ENCODE results near the gene CWC27.
"Not testable (repeated sequence)": the region's sequence is repeated elsewhere in the genome, so short reads cannot be mapped to it uniquely, and the experiment has no call there.

CWC27 gene

DNA sequence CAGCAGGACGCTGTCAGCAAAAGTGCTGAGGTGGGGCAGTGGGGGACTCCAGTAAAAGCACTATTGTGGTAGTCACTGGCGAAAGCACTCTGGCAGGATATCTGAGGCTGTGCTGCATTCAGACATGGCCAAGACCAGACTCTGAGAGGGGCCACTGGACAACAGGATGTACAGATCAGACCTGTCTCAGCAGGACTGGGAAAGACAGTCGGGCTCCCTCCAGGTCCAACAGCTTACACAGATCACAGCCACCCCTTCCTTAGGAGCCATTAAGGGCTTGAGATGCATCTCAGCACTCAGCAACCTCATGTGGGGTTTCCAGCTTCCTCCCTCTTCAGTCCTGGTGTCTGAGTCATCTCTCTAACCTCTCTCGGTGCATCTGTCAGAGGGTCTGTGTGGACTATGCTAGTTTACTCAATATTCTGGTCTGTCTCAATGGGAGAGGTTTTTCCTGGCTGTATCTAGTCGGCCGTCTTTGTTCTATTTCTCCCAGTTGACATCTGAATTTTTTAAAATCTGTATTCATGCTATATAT, 154.5 kb downstream of the CWC27 start:
- DNase-seq (ENCODE audit: low read depth, low spot score): no peak

DNA sequence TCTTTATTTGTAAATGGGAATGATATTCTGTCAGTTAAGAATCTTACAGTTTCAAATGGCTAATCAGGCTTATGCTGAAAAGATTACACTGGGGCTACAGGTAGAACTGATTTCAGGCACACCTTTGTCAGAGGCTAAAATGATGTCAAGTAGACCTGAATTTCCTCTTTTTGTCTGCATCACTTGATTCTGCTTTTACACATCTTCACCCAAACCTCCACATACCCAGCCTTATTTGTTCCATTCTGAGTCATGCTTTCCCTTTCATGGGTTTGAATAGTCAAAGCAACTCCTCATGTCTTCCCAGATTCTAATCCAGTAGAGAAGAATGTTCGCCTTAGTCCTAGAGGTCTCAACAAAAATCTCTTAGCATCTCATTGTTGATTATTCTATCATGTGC, 156.4 kb downstream of the CWC27 start:
- DNase-seq (ENCODE audit: low read depth, low spot score): no peak

DNA sequence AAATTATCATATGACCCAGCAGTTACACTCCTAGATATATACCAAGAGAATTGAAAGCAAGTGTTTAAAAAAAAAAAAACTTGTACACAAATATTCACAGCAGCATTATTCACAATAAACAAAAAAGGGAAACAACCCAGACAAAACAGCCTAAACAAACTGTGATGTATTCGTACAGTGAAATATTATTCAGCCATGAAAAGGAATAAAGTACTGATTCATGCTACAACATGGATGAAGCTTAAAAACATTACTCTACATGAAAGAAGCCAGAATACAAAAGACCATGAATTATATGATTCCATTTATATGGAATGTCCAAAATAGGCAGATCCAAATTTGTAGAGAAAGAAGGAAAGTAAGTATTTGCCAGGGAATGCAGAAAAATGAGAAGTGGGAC, 161.1 kb downstream of the CWC27 start:
- DNase-seq (ENCODE audit: low read depth, low spot score): no peak

DNA sequence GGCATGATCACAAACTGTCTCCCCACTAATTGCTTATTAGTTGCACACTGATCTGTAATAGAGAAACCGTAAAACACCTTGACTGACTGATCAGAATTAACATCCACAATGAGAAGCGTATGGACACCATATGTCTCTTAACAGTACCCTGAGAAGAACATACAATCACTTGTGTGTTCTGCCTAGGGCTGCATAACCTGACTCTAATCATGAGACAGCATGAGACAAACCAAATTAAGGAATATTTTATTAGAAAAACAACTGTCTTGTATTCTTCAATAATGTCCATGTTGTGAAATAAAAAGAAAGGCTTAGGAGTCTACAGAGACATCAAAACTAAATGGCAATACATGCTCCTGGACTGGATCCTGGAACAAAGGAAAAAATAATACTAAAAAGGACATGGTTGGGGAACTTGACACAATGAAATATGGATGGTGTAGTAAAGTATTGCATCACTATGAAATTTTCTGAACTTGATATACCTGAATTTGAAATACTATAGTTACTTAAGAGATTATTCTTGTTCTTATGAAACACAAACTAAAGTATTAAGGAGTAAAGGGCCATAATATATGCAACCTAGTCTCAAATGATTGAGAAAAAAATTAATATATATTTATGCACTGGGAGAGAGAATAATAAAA, 162.1 kb downstream of the CWC27 start:
- no peak for DNase-seq (ENCODE audit: low read depth, low spot score)

DNA sequence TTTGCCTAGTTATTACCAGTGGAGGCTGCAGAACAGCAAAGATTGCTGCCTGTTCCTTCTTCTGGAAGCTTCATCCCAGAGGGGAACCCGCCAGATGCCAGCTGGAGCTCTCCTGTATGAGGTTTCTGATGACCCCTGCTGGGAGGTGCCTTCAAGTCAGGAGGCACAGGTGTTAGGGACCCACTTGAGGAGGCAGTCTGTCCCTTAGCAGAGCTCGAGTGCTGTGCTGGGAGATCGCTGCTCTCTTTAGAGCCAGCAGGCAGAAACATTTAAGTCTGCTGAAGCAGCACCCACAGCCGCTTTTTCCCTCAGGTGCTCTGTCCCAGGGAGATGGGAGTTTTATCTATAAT, 170.7 kb downstream of the CWC27 start:
- not testable (repeated sequence) for DNase-seq (ENCODE audit: low read depth, low spot score)

DNA sequence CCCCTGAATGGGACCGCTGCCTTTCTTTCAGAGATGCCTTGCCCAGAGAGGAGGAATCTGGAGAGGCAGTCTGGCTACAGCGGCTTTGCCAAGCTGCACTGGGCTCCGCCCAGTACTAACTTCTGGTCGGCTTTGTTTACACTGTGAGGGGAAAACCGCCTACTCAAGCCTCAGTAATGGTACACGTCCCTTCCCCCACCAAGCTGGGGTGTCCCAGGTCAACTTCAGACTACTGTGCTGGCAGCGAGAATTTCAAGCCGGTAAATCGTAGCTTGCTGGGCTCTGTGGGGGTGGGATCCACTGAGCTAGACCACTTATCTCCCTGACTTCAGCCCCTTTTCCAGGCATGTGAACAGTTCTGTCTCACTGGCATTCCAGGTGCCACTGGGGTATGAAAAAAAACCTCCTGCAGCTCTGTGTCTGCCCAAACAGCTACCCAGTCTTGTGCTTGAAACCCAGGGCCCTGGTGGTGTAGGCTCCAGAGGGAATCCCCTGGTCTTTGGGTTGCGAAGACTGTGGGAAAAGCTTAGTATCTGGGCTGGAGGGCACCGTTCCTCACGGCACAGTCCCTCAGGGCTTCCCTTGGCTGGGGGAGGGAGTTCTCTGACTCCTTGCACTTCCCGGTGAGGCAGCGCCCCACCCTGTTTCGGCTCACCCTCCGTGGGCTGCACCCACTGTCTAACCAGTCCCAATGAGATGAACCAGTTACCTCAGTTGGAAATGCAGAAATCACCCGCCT, 171.2 kb downstream of the CWC27 start:
- no peak for DNase-seq (ENCODE audit: low read depth, low spot score)

DNA sequence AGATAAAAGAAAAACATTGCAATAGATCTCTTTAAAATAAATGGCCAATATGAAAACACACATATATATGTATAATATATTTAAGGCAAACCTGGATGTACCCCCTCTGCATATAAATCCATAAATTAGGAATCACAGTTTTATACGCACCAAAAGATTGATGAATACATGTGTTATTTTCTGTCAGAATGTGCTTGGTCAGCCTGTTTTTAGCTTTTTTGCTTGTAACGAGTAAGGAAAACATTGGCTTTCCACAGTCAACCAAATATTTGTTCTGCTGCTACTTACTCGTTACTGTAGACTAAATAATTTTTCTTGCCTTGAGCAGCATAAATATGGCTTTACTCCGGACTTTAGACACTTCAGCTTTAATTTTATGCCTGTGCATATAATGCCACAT, 173.7 kb downstream of the CWC27 start:
- no peak for DNase-seq (ENCODE audit: low read depth, low spot score)

DNA sequence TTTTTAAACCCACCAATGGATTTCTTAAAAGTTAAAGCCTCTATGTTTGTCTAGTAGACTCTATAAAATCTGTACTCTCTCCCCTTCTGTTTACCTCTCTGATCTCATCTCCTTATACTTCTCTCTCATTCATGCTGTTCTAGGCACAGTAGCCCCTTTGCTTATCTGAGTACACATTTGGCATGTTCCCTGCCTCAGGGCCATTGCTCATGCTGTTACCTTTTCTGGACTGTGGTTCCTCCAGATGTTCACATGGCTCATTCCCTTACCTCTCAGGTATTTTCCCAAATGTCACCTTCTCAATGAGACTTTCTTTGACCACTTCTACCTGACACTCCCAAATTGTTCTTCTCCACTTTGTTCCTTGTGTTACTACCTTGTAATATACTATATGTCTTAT, 176.1 kb downstream of the CWC27 start:
- DNase-seq (ENCODE audit: low read depth, low spot score): no peak

DNA sequence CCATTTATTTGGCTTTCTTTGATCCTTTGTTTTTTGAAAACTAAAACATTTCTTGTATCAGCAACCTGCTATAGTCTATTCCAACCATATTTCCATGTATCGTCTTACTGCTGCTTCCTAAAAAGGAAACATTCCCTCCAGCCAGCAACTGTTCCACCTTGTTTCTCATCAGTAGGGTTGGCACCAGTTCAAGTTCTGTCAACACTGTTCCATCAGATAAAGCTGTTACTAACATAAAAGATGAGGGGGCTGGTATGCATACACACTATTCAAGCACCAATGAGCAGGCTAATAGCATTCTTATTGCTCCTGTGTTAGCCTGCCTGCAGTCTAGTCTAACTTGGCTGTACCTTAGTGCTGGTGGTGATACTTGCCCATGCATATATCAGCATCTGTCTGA, 178.3 kb downstream of the CWC27 start:
- no peak for DNase-seq (ENCODE audit: low read depth, low spot score)

DNA sequence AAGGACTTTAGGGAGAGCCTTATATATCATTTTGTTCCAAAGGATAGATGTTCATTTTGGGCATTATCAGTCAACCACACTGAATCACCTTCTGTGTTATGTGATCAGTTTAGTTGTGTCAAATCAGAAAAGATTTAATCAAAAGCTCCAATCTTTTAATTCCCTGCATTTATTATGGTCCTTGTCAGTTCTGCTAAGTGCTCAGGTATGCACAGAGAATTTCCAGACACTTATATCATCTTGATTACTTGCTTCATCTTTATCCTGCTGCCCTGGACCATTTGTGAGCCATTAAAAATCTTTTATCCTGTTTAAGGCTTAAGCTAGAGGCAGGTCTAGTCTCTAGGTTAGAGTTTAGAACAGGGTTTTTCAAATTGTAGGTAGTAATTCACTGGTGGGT, 179.1 kb downstream of the CWC27 start:
- no peak for DNase-seq (ENCODE audit: low read depth, low spot score)

DNA sequence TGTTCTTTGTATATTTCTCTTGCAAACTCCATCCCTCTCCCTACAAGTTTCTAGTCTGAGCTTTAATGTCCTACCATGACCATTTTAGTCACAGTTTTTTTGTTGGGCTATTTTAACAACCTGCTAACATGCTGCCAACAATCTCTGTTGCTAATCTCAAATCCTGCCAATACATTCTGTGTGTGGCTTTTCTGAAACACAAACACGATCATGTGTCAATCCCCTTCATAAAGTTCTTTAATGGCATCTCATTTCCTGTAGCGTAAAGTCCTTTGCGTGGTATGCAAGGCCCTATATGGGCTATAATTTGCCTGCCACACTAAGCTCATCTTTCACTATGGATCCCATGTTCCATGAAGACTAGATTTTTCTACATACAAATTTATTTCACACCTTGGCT, 180.6 kb downstream of the CWC27 start:
- no peak for DNase-seq (ENCODE audit: low read depth, low spot score)

DNA sequence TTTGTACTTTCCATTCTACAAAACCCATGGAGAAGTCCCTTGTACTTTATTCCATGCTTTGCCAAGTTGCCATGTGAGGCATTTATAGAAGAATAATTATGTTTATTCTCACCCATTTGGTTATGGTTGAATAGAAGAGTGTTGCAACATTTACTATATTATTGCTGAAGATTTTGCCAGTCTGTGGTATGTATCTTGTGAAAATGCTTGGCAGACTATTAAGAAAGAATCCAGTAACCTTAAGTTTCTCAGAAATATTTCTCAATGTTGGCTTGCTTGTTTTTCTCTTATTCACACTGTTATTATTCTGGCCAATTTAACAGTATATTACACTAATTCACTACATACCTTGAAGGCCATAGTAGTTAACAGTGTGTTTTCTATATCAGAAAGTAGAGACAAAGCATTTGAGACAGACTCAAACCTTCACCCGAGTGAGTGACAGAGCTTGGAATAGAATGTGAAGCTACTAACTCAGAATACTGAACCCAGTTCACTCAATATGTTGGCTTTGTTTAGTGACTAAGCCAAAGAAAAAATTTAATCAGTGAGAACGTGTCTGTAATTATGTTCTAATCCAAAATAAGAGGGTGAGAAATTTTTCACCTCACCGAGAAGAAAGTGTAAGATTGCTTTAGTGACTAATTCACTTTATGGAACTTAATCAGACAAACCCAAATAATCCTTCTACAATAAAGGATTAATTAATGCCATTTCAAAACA, 184.4 kb downstream of the CWC27 start:
- DNase-seq (ENCODE audit: low read depth, low spot score): no peak

DNA sequence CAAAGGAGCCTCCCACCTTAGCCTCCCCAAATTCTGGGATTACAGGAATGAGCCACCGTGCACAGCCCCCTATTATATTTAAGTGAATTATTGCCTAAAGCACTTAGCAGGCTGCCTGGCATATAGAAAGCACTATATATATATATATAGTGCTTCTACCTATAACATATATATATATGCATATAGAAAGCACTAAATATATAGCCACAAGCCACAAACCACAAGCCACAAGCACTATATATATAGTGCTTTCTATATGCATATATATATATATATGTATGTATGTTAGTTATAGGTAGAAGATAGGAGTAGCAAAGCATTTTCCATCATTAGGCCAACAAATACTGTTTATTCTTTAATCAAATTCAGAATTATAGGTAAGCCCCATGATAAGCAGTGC, 185.8 kb downstream of the CWC27 start:
- no peak for DNase-seq (ENCODE audit: low read depth, low spot score)

DNA sequence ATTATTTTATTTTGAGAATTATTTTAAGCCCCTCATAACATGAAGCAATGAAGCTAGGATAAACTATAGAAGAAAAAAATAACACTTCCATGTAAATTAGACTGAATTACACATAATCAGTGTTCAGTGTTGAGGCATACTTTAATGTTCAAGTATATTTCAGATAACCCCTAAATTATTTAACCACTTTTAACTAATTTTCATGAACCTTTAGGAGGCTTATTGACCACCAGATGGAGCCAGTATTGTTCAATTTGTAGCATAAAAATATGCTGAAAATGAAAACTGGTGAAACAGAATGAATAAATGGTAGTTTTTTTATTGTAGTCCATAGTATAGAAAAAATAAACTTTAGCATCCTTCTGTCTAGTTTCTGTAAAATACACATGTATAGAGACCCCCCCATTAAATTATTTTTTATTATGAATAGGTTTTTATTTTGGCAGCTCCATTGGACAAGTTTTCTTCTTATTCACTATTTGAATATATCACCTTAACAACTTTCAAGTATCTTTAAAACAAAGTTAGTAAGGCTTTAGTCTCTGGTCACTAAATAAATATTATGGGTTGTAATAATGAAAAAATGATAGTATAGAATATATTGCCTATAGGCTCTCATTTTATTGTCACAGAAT, 190.1 kb downstream of the CWC27 start:
- DNase-seq (ENCODE audit: low read depth, low spot score): no peak

DNA sequence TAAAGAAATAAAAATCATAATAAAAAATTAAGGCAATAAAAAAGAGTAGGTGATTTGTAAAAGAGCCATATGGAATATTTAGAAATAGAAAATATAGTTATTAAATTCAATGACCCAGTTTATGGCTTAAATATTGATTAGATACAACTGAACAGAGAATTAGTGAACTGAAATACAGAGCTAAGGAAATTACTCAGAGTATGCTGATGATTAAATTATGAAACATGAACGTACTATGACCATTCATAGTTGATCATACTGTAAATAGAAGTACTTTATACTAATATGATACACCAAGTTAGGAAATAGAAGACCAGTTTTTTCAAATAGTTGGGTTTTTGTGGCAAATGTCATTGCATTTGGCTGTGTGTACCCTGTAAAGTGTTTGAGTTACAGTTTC, 194.5 kb downstream of the CWC27 start:
- no peak for DNase-seq (ENCODE audit: low read depth, low spot score)

DNA sequence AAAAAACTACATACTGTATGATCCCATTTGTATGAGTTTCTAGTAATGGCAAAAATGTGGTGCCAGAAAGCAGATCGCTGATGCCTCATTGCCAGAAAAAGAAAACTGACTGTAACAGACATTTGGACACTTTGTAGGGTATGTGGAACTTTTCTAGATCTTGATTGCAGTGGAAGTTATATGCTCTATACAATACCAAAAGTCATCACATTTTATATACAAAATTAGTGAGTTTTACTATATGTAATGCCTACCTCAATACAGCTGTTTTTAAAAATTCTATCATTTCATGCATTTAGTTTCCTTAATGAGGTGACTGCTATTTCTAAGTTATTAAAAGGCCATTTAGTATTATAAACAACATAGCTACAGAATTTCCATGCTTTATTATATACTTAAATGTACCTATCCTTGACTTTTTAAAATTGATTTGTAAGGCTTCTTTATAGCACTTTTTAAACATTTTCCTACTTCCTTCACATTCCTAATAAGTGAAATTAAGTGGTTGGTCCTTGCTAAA, 199.9 kb downstream of the CWC27 start:
- DNase-seq (ENCODE audit: low read depth, low spot score): no peak

DNA sequence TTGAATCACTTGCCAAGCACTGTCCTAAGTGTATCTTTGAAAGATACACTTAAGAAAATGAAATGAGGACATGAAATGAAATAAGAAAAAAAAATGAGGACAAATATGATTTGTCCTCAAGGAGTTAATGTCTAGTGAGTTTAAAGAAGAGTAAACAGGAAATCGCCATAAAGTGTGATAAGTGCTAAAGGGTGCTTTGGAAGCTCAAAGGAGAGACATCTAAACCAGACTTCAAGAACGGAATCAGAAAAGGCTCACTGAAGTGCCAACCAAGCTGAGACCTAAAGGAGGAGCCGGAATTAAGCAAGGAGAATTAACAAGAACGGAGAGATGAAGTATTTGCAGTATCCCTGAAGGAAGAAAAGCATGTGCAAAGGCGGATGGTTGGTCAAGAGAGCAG, 200.8 kb downstream of the CWC27 start:
- DNase-seq (ENCODE audit: low read depth, low spot score): no peak

DNA sequence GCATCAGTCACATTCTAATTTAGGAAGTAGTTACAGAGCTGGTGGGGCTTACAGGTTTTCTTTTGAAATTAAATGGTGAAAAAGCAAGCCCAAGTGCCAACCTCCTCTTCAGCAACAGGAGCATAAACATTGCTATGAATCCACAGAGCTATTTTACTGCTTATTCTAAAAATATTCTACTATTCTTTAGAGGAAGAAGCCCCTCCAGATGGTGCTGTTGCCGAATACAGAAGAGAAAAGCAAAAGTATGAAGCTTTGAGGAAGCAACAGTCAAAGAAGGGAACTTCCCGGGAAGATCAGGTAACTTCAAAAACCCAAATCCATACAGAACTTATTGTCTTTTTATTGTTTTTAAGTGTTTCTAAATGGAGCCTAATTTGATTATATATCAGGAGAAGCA, 202.8 kb downstream of the CWC27 start:
- no peak for DNase-seq (ENCODE audit: low read depth, low spot score)

DNA sequence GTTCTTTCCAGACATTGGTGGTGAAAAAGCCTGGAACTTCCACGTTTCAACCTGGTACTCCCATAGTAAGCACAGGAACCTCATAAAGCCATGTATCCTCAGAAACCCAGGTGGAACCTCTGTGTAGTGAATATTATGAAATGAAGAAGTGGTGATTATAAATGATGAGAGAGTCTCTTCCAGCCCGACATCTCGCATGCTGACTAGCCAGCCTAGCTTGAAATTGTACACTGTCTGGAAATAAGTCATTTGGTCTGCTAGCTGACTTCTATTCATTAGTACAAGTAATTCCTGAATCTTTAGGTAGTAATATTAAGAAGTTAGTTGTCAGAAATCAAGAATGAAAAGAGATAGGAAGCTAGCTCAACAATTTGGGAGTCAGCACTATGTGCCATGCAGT, 203.3 kb downstream of the CWC27 start:
- DNase-seq (ENCODE audit: low read depth, low spot score): no peak

DNA sequence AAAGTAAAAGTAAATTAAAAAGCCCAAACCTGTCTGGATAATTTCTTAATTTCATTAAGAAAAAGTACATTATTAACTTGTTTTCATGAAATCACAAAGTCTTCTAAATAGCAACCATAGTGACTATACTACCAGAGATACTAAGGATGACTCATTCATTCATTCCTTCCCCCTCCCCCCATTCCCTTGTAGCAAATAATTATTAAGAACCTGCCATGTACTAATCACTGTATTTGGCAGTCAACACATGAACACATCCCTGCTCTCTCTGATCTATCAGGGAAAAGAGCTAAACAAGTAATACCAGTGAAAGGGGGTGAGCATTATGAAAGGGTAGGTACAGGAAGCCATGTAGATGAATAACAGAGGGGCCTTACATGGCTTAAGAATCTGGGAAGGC, 203.9 kb downstream of the CWC27 start:
- no peak for DNase-seq (ENCODE audit: low read depth, low spot score)

DNA sequence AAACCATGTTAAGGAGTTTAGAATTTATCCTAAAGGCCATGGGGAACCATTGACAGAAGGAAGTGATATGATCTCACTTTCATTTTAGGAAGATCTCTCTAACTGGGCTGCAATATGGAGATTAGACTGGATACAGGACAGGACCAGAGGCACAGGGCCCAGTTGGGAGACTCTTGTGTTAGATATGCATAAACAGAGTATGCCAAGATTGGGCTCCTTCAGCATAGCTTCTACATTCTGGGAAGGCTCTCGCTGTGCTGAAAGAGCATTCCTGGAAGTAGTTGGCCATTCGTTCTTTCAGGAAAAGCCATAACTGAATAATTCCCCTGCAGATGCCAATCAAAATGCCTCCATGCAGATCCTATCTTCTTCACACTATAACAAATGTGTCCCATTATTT, 204.5 kb downstream of the CWC27 start:
- DNase-seq (ENCODE audit: low read depth, low spot score): no peak

DNA sequence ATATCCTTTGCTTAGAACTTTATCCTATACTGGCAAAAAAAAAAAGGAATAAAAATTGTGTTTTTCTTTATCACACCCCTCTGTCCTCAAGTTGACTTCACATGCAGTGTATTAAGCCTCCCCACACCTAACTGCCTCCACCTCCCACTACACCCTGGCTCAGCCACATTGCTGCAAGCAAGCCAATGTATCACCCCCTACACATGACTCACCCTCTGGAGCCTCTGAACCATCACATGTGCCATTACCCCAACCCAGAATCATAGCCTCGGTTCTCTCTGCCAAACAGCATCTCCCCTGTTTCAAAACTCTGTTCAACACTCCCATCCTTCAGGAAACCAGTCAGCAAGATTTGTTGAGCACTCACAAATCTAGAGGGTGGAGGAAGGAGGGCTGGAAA, 209.0 kb downstream of the CWC27 start:
- no peak for DNase-seq (ENCODE audit: low read depth, low spot score)
